Stimulated activated CD8-positive, alpha-beta memory T cell treated with anti-CD3 and anti-CD28 coated beads, Interleukin-15, amount 100 ng/mL, for 1 hour (primary cell): Measurements from ENCODE around the gene SLC35F1.
"Not testable (repeated sequence)": the region's sequence is repeated elsewhere in the genome, so short reads cannot be mapped to it uniquely, and the experiment has no call there.

Source experiments
- DNase-seq: peaks from one replicate; pipeline ENCODE4 v3.0.0-alpha.2; 2020; ENCODE audit warnings: low read depth

Gene SLC35F1

GRCh38 chr6:117927866-117928265 is 20.8 kb downstream of the SLC35F1 start:
- DNase-seq, result no peak

- DNase-seq, result no peak
Measured at GRCh38 chr6:117928833-117929232, 21.8 kb downstream of the SLC35F1 start.

GRCh38 chr6:117929501-117929900 is 22.4 kb downstream of the SLC35F1 start:
- no peak for DNase-seq

GRCh38 chr6:117930645-117931044 is 23.6 kb downstream of the SLC35F1 start:
- no peak for DNase-seq

- DNase-seq, result no peak
Measured at GRCh38 chr6:117932001-117932400, 24.9 kb downstream of the SLC35F1 start.

- no peak for DNase-seq
Measured at GRCh38 chr6:117932676-117933075, 25.6 kb downstream of the SLC35F1 start.

GRCh38 chr6:117933471-117933870 is 26.4 kb downstream of the SLC35F1 start:
- DNase-seq, result no peak

GRCh38 chr6:117938311-117938995 is 31.4 kb downstream of the SLC35F1 start:
- DNase-seq, result no peak

- no peak for DNase-seq
Measured at GRCh38 chr6:117947234-117947633, 40.2 kb downstream of the SLC35F1 start.

GRCh38 chr6:117951783-117952182 is 44.7 kb downstream of the SLC35F1 start:
- no peak for DNase-seq

GRCh38 chr6:117955684-117956256 is 48.7 kb downstream of the SLC35F1 start:
- no peak for DNase-seq

GRCh38 chr6:117956386-117956785 is 49.3 kb downstream of the SLC35F1 start:
- DNase-seq, result no peak

- no peak for DNase-seq
Measured at GRCh38 chr6:117958536-117958935, 51.5 kb downstream of the SLC35F1 start.

- no peak for DNase-seq
Measured at GRCh38 chr6:117960877-117961276, 53.8 kb downstream of the SLC35F1 start.

- DNase-seq, result no peak
Measured at GRCh38 chr6:117961301-117961700, 54.2 kb downstream of the SLC35F1 start.

- not testable (repeated sequence) for DNase-seq
Measured at GRCh38 chr6:117965763-117966162, 58.7 kb downstream of the SLC35F1 start.

GRCh38 chr6:117971637-117972036 is 64.6 kb downstream of the SLC35F1 start:
- DNase-seq, result no peak

- DNase-seq, result no peak
Measured at GRCh38 chr6:117974914-117975627, 68.0 kb downstream of the SLC35F1 start.

- no peak for DNase-seq
Measured at GRCh38 chr6:117976030-117976651, 69.1 kb downstream of the SLC35F1 start.

- no peak for DNase-seq
Measured at GRCh38 chr6:117985916-117986315, 78.9 kb downstream of the SLC35F1 start.

- DNase-seq, result no peak
Measured at GRCh38 chr6:117986396-117986795, 79.3 kb downstream of the SLC35F1 start.

GRCh38 chr6:117989086-117989485 is 82.0 kb downstream of the SLC35F1 start:
- no peak for DNase-seq

GRCh38 chr6:117990151-117990550 is 83.1 kb downstream of the SLC35F1 start:
- no peak for DNase-seq
